ENCODE measurements around the gene PIGO.

DNA sequence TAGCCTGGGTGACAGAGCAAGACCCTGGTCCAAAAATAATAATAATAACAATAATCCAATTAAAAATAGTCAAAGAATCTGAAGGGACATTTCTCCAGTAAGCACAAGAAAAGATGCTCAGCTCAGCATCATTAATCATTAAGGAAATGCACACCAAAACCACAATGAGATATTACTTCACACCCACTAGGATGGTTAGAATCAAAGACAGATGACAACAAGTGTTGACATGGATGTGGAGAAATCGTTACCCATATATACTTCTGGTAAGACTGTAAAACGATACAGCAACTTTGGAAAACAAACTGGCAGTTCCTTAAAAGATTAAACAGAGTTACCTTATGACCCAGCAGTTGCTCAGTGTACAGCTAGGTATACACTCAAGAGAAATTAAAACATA is 11.3 kb downstream of the PIGO start:
- TF ChIP-seq, protein P1, sequence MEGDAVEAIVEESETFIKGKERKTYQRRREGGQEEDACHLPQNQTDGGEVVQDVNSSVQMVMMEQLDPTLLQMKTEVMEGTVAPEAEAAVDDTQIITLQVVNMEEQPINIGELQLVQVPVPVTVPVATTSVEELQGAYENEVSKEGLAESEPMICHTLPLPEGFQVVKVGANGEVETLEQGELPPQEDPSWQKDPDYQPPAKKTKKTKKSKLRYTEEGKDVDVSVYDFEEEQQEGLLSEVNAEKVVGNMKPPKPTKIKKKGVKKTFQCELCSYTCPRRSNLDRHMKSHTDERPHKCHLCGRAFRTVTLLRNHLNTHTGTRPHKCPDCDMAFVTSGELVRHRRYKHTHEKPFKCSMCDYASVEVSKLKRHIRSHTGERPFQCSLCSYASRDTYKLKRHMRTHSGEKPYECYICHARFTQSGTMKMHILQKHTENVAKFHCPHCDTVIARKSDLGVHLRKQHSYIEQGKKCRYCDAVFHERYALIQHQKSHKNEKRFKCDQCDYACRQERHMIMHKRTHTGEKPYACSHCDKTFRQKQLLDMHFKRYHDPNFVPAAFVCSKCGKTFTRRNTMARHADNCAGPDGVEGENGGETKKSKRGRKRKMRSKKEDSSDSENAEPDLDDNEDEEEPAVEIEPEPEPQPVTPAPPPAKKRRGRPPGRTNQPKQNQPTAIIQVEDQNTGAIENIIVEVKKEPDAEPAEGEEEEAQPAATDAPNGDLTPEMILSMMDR (IDR thresholded peaks at IDR 0.05) = no peak
- no peak for TF ChIP-seq POLR2A (IDR thresholded peaks at IDR 0.05)

All from breast epithelium (tissue), 3 donors.